ENCODE measurements around the gene C1orf116.
A peak's percentile ranks its signal among the peaks of the same experiment; 100 is the strongest.

- TF ChIP-seq POLR2A (IDR thresholded peaks at IDR 0.05) (no peak), CTCF (IDR thresholded peaks at IDR 0.05) (peak; percentile 66 to 75 (median 69))
Measured at GRCh38 chr1:207049974-207050391, 17.4 kb upstream of the C1orf116 start.
